GM18498 (cell line): ENCODE data around the gene RARA.
"Not testable (repeated sequence)": the region's sequence is repeated elsewhere in the genome, so short reads cannot be mapped to it uniquely, and the experiment has no call there.

Experiments used
- ATAC-seq: cut with Tn5 transposase; IDR thresholded peaks from one replicate; pipeline ENCODE4 v1.9.1; 2021; ENCODE audit warnings: mild to moderate bottlenecking, moderate library complexity; ENCODE audit not compliant: unreplicated experiment

RARA gene

GRCh38 chr17:40355804-40356758 lies 47.1 kb downstream of the RARA start:
- ATAC-seq, result no peak

- ATAC-seq, result no peak
Measured at GRCh38 chr17:40356990-40357881, 48.3 kb downstream of the RARA start.

DNA sequence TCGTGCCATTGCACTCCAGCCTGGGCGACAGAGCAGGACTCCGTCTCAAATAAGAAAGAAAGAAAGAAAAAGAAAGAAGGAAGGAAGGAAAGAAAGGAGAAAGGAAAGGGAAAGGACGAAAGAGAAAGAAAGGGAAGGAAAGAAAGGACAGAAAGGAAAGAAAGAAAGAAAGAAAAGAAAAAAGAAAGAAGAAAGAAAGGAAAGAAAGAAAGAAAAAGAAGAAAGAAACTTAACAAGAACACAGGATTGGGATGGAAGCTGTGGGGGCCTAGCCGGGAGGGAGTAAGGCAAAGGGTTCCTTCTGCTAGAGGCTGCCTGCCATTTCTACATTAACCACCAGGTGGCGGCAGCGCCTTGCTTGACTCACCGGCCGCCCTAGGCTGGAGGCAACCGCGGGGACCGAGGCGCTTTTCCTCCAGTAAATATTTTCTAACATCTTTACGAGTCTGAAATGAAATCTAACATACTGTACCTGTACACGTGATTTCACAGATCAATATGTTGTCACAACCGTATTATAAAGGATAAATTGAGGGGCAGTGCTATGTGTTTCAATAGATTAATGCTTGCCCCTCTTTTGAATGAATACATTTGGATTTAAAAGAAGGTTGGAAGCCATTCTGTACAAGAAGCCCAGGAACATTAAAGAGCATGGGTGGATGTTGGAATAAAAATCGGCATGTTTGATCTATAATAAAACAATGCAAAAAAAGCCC lies 49.5 kb downstream of the RARA start:
- no peak for ATAC-seq

DNA sequence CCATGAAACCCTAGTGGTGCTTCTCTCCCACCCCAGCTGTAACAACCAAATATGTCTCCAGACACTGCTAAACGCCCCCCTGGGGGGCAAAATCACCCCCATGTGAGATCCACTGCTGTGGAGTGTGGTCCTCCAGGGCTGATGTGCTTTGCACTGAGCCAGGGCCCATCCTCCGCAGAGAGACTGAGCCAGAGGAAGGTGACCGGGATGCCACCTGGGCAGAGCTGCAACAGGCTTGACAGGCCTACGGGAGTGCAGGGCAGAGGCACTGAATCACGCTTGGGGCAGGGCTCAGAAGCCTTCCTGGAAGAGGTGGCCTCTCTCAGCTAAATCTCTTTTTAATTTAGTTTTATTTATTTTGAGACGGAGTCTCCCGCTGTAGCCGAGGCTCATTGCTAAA lies 51.1 kb downstream of the RARA start:
- no peak for ATAC-seq

DNA sequence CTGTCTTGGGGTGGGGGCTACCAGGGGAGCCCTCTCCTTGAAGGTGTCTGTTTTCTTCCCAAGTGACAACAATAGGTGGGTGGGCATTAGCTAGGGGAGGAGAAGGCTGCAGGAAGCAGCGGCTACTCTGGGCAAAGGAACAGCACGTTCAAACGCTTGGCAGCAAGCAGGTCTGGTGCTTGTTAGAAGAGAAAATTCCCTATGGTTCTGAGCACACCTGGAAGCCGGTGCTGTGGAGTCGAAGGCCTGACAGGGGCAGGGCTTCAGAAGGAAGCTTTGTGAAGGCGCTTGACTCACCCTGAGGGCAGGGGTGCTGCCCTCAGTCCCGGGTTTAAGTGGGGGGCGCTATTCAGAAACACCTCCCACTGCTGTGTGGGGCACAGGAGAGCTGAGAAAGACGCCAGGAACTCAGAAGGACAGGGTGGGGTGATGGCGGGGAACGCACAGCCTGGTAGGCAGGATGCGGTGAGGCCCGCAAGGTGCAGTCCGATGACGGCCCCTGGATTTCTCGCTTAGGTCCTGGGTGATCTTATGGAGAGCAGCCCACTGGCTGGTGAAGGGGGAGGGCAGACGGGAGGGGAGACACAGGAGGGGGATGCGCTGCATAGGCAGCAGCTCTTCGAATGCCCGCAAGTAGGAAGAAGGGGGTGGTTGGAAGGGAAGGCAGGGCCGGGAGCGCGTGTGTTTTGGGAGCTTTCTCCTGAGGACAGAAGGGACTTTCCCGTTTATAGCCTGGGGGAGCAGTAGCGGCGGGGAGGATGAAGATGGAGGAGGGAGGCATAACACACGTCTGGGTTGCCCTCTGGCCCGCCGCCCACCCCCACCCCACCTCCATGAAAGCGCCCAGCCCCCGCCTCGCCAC lies 52.3 kb downstream of the RARA start:
- no peak for ATAC-seq

GRCh38 chr17:40361925-40362695 lies 53.1 kb downstream of the RARA start:
- peak; percentile 12 for ATAC-seq

- peak; percentile 75 for ATAC-seq
Measured at GRCh38 chr17:40362696-40363110, 53.7 kb downstream of the RARA start.

GRCh38 chr17:40363111-40363827 lies 54.3 kb downstream of the RARA start:
- ATAC-seq, result peak; percentile 22

GRCh38 chr17:40364121-40364861 lies 55.3 kb downstream of the RARA start, which contains the start of gene GJD3:
Gene GJD3, minus strand, starts transcription at chr17:40364737. Its CDS starts 922 bp downstream, at chr17:40363815.
- ATAC-seq, result no peak

GRCh38 chr17:40364906-40365305 lies 55.9 kb downstream of the RARA start:
- ATAC-seq, result no peak

DNA sequence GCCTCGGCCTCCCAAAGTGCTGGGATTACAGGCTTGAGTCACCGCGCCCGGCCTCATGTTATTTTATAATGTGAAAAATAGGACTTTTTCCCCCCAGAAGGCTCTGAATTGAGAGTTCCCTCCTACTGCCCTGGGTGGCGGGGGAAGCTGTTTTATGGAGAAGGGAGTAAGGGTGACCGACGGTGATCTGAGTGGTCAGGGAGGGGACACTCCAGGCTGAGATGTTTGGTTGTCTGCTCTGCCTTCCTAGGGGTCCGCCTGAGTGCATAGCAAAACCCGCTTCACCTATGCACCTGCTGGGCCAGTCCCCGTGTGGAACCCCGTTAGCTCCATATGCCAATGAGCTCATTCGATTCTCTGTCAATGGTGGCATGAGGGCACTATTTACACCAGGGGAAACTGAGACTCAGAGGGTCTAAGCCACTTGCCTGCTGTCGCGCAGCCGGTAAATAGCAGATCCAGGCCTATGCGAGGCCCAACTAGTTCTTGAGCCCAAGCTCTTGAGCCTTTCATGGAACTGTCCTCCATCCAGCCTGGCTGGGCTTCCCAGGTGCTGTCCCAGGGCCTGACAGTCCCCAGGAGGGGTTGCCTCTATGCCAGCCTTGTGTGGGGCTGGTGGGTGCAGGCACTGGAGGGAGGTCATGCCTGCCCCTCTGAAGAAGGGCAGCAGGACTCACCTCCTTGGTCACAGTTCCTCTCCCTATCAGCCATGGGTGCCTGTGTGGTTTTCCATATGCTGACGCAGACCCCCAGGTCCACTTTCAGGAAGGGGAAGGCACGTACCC lies 57.3 kb downstream of the RARA start:
- no peak for ATAC-seq

DNA sequence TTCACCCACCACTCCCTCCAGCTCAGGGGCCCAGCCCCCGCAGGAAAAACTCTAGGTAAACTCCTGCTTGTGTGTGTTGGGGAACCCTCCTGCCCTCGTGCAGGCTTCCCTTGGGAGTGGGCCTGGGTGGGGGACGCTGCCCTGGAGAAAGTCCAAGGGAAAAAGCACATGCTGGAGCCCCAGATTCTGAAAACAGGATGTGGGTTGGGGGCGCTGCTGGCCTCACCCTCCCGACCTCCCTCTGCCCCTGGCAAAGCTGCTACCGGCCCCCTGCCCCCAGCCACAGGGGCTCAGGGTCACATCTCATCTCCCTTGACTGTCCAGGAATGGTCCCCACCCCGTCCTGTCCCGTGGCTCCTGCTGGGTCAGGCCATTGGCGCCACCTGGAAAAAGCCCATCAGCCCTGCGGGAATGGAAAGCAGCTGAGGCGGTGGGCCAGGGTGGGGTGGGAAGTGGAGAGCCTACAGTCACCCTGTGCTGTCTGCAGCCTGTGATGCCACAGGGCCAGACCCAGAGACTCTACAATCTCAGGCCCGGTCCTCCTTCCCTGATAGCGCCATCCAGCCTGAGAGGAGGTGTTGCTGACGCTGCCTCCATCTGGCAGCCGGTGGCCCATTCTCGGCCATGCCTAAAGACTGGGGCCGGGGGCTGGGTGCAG lies 58.0 kb downstream of the RARA start:
- no peak for ATAC-seq

GRCh38 chr17:40367728-40368127 lies 58.7 kb downstream of the RARA start:
- ATAC-seq, result not testable (repeated sequence)

- ATAC-seq, result no peak
Measured at GRCh38 chr17:40369923-40370322, 60.9 kb downstream of the RARA start.

DNA sequence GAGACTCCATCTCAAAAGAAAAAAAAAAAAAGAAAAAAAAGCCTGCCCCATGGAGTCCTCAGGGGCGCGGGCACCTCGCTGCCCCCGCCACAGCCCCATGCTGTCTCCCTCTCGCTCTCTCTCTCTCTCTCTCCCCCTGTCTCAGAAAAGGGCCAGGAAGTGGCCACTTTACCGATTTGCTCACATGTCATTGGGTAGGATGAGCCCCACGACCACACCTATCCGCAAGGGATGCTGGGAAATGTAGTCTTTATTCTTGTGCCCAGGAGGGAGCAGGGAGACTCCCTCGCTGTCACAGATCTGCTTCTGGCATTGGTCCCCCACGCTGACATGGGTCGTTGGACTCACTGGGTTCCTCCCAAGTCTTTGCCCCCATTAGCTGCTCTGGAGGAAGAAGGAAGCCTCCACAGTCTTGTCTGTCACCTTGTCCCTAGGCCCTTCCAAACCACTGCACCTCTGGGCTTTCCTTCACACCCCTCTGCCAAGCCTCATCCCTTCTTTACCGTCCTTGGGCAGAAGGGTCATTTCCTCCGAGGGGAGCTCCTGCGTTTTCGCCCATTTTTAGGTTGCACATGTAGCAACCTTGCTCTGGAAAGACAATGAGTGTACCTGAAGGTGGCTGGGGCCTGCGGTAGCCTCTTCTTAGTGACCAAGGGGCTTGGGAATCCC lies 62.4 kb downstream of the RARA start:
- ATAC-seq, result no peak

- ATAC-seq, result no peak
Measured at GRCh38 chr17:40372031-40372430, 63.1 kb downstream of the RARA start.
